Measurements from ENCODE around the gene PHF23.
"Not testable (repeated sequence)": the region's sequence is repeated elsewhere in the genome, so short reads cannot be mapped to it uniquely, and the experiment has no call there.

The PHF23 gene

DNA sequence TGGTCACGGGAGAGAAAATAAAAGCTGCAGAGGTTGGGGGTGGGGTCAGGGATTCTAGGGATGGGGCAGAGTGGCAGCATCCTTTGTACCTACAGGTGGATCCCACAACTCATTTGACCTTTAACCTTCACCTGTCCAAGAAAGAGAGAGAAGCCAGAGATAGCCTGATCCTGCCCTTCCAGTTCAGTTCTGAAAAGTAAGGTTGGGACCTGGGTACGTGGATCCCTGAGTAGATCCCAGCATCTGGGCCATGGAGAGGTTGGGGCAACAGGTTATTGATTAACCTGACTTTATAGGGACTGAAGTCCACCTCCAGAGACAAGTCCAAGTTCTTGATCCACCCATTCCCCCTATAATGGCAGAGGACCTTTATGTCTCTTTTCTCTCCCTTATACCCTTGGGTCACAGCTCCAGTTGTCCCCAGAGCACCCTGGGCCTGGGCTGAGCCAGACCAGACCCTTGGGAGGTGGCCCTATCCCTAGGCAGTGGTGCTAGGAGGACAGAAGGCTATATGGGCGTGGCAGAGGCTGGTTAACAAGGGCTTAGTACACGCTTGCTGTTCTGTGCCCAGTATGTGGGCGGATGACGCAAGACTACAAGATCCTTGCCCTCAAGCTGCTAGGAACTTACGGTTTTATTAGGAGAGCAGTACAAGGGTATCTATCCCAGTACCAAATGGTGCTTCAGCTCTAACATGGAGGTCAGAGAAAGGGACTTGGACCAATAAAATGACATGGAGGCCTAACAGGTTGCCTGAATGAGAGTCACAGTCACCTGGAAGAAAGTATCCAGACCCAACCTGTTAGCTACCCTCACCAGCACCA, 19.7 kb upstream of the PHF23 start:
- peak; percentile 65 for DNase-seq

DNA sequence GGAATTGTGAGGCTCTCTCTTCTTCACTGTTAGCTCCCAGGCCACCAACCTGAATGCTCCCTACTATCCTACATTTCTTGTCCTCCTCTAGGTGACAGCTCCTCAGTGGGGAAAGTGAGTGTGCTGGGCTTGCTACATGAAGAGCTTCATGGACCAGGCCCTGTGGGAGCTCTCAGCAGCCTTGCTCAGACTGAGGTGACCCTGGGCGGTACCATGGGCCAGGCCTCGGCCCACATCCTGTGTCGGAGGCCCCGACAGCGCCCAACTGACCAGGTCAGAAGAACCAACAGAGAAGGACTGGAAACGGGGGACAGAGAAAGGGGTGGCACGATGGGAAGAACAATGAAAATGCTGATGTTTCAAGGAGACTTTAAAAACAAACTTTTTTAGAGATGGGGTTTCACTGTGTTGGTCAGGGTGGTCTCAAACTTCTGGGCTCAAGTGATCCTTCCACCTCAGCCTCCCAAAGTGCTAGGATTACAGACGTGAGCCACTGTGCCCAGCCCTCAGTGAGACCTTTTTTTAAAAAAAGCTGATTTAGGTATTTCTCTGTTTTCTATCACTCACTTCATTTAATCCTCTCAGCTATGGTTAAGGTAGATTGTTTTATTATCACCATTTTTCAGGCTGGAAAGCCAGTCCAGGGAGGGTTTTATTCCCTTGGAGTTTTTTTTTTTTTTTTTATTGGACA, 17.7 kb upstream of the PHF23 start:
- no peak for DNase-seq

DNA sequence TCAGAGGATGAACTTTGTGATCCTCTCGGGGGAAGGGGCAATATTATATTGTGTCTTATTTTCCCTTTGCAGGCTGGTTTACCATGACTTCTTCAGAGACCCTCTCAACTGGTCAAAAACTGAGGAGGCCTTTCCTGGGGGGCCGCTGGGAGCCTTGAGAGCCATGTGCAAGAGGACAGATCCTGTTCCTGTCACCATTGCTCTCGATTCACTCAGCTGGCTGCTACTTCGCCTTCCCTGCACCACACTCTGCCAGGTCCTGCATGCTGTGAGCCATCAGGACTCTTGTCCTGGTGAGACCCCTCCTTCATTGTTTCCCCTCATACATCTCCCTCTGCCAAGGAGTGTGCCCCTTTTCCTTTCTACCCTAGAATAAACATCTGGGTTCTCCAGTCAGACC, 15.3 kb upstream of the PHF23 start:
- no peak for DNase-seq

DNA sequence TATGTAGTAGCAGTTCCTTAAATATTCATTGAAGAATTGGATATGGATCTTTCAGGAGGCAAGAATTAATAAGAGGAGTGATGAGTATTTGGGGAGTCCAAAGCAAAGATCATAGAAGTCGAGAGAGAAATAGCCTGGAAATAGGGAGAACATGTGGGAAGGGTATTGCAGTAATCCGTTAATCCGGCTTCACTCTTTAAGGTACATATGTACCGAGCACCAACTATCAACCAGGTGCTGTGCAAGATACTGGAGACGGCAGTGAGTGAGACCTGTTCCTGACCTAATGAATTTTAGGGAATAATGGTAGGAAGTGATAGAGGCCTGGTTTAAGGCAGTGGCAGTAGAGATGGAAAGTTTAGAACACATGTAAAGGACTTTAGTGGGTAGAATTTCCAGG, 13.8 kb upstream of the PHF23 start:
- DNase-seq, result no peak

DNA sequence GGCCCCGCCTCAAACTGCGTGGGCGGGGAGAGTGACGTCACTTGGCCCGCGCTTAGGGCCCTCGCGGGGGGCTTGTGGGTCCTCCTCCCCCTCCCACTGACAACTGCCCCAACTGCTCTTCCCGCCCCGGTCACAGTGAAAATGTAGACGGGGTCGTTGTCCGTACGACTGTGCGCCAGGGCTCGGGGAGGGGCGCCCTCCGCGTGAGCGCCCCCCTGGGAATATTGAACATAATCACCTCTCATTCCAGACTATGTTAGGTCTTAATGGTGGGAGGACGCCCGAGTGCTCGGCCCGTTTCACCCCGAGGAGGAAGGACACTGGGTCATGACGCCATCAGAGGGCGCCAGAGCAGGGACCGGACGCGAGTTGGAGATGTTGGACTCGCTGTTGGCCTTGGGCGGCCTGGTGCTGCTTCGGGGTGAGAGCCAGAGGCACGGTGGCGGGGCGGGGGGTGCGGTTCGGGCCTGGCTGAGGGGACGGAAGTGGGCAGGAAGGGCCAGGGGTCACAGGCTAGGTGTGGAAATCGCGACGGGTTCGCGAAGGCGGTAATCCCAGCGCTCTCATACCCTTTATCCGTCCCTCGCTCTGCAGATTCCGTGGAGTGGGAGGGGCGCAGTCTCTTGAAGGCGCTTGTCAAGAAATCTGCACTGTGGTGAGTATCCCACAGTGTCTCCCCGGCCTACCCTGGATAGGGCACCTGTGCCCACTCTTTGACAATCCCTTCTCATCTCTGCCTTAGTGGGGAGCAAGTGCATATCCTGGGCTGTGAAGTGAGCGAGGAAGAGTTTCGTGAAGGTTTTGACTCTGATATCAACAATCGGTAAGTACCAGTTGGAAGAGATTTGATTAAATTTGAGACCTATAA, 13.2 kb upstream of the PHF23 start, which contains the start of gene ELP5:
TSS of gene ELP5 (plus strand) at position 40 of the 868 bp plus-strand sequence. CDS start at position 376, 336 bp downstream.
- peak; percentile 97 for DNase-seq

DNA sequence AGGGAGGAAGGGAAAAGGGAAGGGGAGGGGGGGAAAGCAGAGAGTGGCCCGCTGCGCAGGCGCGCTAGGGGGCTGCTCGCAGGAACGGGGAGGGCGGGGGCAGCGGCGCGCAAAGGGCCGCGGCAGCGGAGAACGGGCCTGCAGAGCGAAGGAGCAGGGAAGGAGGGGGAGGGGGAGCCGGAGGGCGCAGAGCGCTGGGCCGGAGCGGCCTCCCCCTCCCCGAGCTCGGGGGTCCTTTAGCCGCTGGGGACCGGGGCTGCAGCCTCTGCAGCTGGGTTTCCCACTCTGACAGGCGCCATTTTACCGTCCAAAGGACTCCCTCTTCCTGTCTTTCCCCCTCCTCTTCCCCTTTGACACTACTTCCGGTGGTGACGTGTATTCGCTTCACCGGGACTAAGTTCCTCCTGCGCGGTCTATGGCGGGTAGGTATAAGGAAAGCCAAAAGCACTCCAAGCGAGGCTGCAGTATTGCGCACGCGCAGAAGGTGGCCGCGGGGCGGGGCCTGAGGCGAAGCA, 12.5 kb upstream of the PHF23 start, which contains the start of gene CTDNEP1:
TSS of gene CTDNEP1 (minus strand) at position 74 of the 515 bp plus-strand sequence. CDS start 438 bp downstream, outside the sequence.
- DNase-seq, result peak; percentile 100

DNA sequence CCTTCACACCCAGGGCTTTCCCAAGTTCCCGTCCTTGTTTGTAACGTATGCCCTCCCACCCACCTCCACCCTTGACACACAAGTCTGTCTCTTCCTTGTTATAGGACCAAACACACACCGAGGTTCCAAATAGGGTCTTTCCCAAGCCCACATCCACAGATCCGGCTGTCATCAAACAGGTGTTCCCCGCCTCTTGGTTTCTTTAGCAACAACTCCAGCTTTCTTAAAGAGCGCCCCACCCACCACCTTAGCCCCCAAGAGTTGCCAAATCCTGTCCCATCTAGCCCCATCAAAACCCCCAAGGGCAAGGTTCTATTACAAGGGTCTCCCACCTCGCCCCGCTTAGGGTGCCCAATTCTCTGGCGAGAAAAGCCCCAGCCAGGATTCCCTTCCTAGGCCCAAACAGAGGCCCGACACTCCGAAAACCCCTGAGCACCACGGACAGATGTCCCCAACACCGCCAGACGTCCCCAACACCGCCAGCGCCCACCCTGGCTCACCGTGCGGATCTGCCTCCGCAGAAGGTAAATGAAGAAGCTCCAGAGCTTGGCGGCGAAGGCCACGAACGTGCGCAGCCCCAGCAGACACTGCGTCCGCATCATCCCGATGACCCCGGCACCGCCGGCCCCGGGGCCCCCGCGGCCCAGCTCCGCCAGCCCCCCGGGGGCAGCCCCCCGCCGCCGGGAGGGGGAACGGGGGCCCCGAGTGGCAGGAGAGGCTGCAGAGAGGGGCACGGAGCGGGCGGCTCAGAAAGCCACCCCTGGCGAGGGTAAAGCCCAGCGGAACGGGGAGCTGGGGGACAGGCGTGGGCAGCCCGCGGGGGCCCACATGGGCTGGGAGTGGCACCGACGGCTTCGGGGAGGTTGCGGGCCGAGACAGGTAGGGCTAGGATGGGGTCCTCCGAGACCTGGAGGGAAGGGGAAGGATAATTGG, 11.7 kb upstream of the PHF23 start:
- no peak for DNase-seq

DNA sequence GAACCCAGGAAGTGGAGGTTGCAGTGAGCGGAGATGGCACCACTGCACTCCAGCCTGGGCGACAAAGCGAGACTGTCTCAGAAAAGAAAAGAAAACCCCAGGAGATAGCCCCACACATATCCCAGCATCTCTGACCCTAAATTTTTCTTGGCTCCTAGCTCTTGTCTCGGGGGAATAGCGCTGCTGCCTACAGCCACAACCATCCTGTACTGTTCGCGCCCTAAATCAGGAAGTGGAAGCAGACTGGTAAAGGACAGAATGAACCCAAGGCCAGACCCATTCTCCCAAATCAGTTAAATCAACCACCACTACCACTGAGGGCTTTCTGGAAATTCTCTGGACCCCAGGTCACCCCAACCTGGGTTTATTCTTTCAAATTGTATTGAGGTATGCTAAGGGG, 10.6 kb upstream of the PHF23 start:
- DNase-seq, result peak; percentile 52

DNA sequence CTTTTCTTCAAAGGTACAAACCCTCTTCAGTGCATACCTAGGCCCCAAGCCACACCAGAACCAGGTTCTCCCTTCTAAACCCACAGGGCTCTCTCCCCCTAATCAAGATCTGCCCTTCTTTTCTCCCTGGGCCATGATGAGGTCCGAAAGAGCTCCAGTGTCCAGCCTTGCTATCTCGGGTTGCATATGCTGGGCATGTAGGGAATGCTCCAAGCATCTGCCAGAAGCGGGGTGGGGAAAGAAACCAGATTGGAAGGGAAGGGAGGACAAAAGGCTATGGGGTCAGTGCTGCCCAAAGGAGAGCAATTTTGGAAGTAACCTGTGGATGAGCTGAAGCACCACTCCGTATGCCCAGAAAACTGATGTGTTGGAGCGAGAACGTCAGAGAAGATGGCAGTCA, 10.0 kb upstream of the PHF23 start:
- no peak for DNase-seq

DNA sequence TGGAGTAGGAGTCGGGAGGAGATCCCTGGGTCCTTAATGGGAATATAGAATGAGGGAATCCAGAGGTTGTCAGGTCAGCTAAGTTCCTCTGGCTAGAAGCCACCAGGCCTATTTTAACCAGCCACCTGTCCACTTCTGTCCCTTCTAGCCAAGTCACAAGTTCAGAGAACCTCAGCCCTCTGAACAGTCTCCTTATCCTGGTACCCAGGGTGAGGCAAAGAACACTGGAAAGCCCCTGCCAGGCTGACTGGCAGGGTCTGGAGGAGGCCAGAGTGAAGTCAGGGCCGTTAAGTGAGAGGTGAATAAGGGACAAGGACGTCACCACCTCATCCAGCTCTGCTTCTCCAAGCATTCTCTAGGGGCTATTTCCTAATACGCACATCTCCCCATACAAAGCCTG, 9.5 kb upstream of the PHF23 start:
- no peak for DNase-seq

DNA sequence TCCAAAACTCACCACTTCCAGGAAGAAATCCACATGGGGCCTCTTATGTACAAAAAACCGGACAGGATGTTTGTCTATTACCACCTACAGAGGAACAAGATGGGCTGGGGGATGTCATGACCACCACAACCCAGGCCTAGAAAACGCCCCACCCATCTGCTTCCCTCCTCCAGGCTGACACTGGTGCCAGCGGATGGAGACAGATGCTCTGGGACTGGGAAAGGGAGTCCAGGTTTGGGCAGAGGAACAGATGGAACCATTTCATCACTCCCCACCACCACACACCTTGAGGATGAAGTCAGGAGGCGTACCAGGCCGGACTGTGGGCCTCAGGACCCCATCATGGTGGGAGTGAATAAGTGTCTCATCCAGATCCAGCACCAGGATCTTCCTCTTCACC, 7.5 kb upstream of the PHF23 start:
- no peak for DNase-seq

DNA sequence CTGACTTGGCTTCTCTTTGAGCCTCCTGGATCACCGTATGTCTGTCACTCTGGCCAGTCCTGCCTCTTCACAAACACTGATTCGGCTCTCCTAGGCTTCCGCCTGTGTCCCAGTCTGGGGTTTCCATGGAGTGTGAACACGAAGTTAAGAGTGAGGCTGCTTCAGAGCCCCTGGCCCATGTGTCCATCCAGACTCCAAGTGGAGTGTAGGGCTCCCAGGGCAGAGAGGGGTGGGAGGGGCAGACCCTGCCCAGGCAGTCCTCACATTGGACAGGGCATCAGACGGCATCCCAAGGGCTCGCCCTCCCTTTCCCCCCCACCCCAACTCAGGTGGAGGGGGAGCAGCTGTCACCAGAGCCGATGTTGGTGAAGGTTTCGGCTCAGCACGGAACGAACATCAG, 4.6 kb upstream of the PHF23 start:
- not testable (repeated sequence) for DNase-seq

DNA sequence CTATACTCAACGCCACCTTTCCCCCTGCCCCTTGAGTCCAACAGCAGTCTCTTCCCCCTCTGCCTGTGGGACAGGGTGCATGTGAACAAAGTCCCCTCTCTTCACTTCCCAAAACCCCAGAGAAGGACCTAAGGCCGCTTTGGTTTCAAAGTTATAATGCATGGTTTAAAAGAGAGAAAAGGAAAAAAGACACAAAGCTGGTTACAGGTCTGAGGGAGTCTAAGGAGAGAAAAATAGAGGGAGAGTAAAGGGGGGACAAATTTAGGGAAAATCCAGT, 4.1 kb upstream of the PHF23 start:
- DNase-seq, result no peak

DNA sequence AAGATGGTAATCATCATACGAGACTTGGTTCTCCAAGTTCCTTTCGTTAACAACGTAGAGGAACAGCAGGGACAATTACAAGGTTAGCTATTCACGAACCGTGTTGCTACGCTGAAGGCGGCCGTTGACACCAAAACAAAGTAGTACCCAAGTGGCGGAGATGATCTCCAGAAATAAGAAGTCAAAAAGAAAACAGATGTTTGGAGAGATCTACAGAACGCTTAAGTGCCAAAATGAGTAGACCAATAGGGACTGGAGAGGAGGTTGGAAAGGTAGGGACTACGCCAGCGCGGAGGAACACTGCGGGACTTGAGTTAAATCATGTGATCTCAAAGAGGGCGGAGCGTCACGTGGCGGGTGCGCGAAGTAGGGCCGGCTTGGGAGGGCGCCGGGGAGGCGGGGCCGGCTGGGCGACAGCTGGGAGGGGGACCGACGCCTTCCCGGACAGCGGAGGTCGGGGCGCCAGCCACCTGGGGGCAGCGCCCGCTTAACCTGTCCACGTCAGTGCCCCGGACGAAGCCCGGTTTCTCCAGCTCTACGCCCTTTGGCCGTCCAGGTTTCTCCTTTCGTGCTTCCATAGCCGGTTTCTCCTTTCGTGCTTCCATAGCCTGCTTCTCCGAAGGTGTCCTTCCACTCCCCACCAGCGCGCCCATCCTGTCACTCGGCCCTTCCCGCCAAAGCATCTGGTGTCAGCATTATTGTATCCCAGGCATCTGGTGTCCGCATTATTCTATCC, 3.6 kb upstream of the PHF23 start:
- peak; percentile 97 for DNase-seq

DNA sequence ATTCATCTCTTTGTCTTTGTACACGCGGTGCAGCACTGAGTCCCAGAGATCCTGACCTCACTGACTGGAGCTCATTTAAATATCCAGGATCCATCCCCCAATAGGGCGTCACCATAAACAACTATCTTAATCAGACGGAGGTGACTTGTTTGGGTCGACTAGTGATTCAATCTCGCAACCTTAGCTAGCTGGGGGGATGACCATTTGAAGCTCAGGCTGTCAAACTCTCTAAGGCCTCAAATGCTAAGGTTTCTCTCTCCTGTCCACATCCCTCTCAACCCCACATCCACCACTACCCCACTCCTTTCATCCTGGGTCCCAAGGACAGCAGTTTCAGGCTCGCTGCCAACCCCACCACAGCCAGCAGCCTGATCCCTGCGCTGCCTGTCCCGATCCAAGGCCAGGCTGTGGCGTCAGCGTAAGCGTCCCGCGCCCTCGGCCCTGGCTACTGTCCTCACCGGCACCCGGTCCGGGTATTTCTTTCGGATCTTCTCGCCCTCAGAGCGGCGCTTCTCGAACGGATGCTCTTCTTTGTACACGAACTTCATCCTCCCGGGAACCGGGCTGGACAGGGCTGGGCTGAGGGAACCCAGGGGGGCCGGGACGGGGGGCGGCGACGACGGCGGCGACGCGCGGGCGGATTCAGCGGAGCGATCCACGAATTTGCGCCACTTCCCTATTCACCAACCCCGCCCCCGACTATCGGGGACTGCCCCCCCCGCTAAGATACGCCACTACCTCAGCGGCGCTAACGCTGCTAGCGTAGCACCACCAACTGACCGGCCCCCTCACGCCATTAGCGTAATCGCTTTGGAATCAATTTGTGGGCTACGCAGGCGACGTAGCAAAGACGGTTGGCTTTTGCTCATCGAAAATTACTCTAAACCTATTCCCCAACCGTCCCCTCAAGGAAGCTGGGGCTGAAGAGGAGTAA, 2.8 kb upstream of the PHF23 start, which contains the start of gene GABARAP:
TSS of gene GABARAP (minus strand) at position 667 of the 934 bp plus-strand sequence. CDS start at position 548, 119 bp downstream.
- peak; percentile 96 for DNase-seq

DNA sequence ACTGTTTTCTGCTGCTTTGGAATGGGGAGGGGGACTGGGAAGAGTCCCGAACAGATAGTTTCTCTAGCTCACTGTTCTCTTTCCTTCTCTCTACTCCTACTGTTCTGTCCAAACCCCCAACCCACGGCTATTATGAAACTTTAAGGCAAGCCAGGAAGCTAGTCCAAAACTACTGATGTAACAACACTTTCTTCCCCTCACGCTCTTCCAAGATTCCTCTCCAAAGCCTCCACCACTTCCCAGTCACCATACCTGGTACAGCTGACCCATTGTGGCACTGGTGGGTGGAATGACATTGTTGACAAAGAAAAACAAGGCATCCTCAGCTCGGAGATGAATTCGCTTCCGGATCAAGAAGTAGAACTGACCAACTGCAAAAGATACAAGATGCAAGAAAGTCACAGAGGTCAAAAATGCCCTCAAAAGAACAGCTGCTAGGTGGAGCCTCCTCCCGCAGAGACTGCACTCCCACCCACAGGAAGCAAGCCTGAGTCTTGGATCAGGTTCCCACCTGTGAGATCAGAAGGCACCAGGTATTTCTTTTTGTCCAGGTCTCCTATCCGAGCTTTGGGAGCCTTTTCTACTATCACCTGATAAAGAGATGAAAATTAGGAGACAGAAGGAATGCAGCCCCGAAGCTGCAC, 2.0 kb upstream of the PHF23 start:
- DNase-seq, result no peak

DNA sequence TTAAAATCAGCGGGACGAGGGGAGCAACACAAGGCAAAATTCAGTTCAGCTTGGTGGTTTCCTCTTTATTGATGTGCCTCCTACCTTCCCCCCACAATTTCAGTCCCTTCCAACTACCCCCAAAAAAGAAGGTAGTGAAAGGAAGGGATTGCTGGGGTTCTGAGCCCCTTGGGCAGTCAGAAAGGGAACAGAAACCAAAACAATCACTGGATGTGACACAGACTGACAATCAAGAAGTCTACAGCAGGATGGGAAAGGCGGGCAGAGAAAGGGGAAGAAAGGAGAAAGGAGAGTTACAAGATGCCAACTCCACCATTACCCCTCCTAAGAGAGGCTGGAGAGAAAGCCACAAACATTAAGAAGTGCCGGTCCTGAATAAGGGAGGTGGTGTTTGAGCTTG, 1.1 kb upstream of the PHF23 start:
- DNase-seq, result no peak

DNA sequence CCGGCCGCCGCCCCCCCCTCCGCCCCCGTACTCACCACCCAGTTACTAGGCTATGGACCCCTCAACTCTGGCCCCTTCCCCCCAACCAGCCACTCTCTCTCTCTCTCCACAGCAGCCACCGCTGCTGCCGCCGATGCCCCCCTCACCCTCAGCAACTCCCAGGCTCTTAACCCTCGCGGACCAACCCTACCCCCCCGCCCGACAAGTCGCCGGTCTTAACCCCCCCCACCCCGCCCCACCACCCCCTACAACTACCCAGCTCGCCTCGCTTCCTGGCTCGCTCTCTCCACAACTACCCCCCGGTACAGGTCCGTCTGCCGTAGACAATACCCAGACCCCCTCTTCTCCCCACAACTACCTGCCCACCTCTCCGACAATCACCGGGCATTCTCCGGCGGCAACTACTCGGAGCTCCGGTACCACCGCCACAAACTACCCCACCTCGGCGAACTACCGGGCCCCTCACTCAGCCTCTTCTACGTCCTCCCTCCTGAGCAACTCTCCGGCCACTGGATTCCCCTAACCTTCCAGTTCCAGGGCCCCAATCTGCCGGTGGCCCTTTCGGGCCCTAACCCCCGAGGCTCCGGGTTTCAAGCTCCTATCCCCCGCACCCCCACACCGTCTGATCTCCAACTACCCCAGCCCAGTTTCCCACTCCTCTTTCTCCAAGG, 702 bp downstream of the PHF23 start:
- DNase-seq, result peak; percentile 77

Measured in hematopoietic multipotent progenitor cell treated with erythropoietin and hydrocortisone succinate and interleukin-3 and kit ligand, for 4 days (in vitro differentiated cells).